Mammary epithelial cell (primary cell): ENCODE results near the gene KIAA1958.

Experiments
- EZH2 ChIP-seq: IDR thresholded peaks from 2 replicates; pipeline ENCODE4 v1.6.1; 2012; ENCODE audit warnings: low read length, inconsistent platforms, borderline replicate concordance
- TF ChIP-seq, protein P1 (sequence below), 2 donors: IDR thresholded peaks in 1 of 2; conservative IDR thresholded peaks in 1 of 2; 2 replicates each; pipeline ENCODE4 v1.5.1; 2011 to 2012; ENCODE audit warnings: inconsistent platforms in 2 of 2, low read length in 2 of 2, mild to moderate bottlenecking in 2 of 2, control low read depth in 1 of 2, low read depth in 1 of 2; ENCODE audit not compliant: insufficient read depth in 1 of 2; ENCODE audit errors: extremely low read depth in 1 of 2

DNA sequence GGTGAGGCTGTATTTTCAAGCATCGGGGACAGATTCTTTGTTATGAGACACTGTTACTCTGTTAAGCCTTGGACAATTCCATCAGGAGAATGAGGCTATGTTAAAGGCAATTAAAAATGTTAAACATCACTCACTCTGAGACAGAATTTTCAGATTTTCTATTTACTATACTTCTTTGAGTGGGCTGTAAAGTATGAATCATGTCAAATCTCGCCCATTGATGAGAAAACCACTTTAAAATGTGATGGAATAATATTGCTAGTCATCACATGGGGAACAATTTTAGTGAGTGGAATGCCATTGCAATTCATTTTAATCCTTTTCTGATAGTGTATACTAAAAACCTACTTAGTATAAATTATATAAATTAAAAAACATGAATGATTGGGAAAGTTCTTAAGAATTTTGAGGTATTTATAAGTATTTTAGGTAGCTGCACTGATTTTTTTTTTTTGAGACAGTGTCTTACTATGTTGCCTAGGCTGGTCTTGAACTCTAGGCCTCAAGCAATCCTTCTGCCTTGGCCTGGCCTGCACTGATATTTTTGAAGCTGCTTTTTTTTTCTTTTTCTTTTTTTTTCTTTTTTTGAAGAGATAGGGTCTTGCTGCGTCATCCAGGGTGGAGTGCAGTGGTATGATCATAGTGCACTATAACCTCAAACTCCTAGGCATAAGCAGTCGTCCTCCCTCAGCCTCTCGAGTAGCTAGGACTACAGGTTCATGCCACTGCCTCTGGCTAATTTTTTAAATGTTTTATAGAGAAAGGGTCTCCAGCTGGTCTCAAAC lies 73.2 kb downstream of the KIAA1958 start:
- TF ChIP-seq, protein P1, sequence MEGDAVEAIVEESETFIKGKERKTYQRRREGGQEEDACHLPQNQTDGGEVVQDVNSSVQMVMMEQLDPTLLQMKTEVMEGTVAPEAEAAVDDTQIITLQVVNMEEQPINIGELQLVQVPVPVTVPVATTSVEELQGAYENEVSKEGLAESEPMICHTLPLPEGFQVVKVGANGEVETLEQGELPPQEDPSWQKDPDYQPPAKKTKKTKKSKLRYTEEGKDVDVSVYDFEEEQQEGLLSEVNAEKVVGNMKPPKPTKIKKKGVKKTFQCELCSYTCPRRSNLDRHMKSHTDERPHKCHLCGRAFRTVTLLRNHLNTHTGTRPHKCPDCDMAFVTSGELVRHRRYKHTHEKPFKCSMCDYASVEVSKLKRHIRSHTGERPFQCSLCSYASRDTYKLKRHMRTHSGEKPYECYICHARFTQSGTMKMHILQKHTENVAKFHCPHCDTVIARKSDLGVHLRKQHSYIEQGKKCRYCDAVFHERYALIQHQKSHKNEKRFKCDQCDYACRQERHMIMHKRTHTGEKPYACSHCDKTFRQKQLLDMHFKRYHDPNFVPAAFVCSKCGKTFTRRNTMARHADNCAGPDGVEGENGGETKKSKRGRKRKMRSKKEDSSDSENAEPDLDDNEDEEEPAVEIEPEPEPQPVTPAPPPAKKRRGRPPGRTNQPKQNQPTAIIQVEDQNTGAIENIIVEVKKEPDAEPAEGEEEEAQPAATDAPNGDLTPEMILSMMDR (conservative IDR thresholded peaks at IDR 0.05 in 1 of 2, IDR thresholded peaks at IDR 0.05 in 1 of 2; ENCODE audit: extremely low read depth in 1 of 2, insufficient read depth in 1 of 2, low read depth in 1 of 2, low read length in 2 of 2): no peak
- no peak for TF ChIP-seq EZH2
